ENCODE measurements around the gene USP47.

GRCh38 chr11:12006552-12007229, 164.9 kb downstream of the USP47 start:
- no peak for TF ChIP-seq CTCF (conservative IDR thresholded peaks at IDR 0.05; ENCODE audit: low read depth in 2 of 2)
- TF ChIP-seq REST (IDR thresholded peaks at IDR 0.05; ENCODE audit: unreplicated experiment) = no peak
- TF ChIP-seq POLR2AphosphoS5 (IDR thresholded peaks at IDR 0.05; ENCODE audit: low read depth) = no peak
- no peak for TF ChIP-seq EZH2 (IDR thresholded peaks at IDR 0.05; ENCODE audit: low read depth, unreplicated experiment)
